Fibroblast of lung (primary cell): ENCODE measurements around the gene PLA2G3. TPM values are rescaled to one million over a fixed set of nuclear protein-coding genes. Genes with fewer than 3 reads are reported as not detected.

ENCODE experiments used
- DNase-seq, 2 donors: peaks; one replicate each; pipeline versions ENCODE4 v3.0.0 to v3.0.0-alpha.2; 2010; ENCODE audit warnings: low read depth in 2 of 2
- H2AFZ ChIP-seq: 2 replicates; pipeline ENCODE4 v1.5.1; 2012; ENCODE audit warnings: low read length, control low read depth, inconsistent platforms
- H3K27ac ChIP-seq: 2 replicates; pipeline ENCODE4 v1.5.1; 2011; ENCODE audit warnings: low read length, control low read depth; ENCODE audit not compliant: insufficient read depth
- H3K27me3 ChIP-seq: 2 replicates; pipeline ENCODE4 v1.5.1; 2011; ENCODE audit warnings: mild to moderate bottlenecking, low read length; ENCODE audit not compliant: control insufficient read depth, insufficient read depth
- H3K36me3 ChIP-seq: 2 replicates; pipeline ENCODE4 v1.5.1; 2011; ENCODE audit warnings: low read length; ENCODE audit not compliant: control insufficient read depth, insufficient read depth
- H3K4me1 ChIP-seq: 2 replicates; pipeline ENCODE4 v1.5.1; 2011; ENCODE audit warnings: low read length; ENCODE audit not compliant: control insufficient read depth, insufficient read depth; ENCODE audit errors: extremely low read depth
- H3K4me2 ChIP-seq: 2 replicates; pipeline ENCODE4 v1.5.1; 2011; ENCODE audit warnings: low read length, control low read depth; ENCODE audit not compliant: insufficient read depth; ENCODE audit errors: extremely low read depth
- H3K4me3 ChIP-seq, 4 experiments: fragments of 200-600 bp in 1 of 4; sonication (generic) in 1 of 4; replicated peaks in 1 of 4; 2 replicates each; pipeline ENCODE4 v1.5.1; 2011 to 2016; ENCODE audit warnings: low read length in 4 of 4, low read depth in 3 of 4, mild to moderate bottlenecking in 3 of 4, control low read depth in 2 of 4, inconsistent platforms in 1 of 4, mixed read lengths in 1 of 4; ENCODE audit not compliant: insufficient read depth in 1 of 4; ENCODE audit errors: control extremely low read depth in 1 of 4
- H3K79me2 ChIP-seq: 2 replicates; pipeline ENCODE4 v1.5.1; 2012; ENCODE audit warnings: mild to moderate bottlenecking, low read length, inconsistent platforms; ENCODE audit not compliant: control insufficient read depth, insufficient read depth
- H3K9ac ChIP-seq: 2 replicates; pipeline ENCODE4 v1.5.1; 2011; ENCODE audit warnings: mild to moderate bottlenecking, low read length, control low read depth; ENCODE audit not compliant: insufficient read depth
- H3K9me3 ChIP-seq: 2 replicates; pipeline ENCODE4 v1.5.1; 2012; ENCODE audit warnings: low read depth, low read length; ENCODE audit not compliant: control insufficient read depth, insufficient read depth
- H4K20me1 ChIP-seq: 2 replicates; pipeline ENCODE4 v1.5.1; 2011; ENCODE audit warnings: low read length; ENCODE audit not compliant: control insufficient read depth, insufficient read depth; ENCODE audit errors: extremely low read depth
- CTCF ChIP-seq, 2 donors: IDR thresholded peaks in 1 of 2; conservative IDR thresholded peaks in 1 of 2; 1 replicate in 1 of 2; 2 replicates in 1 of 2; pipeline ENCODE4 v1.5.1; 2011 to 2012; ENCODE audit warnings: low read length in 2 of 2, control low read depth in 1 of 2, inconsistent platforms in 1 of 2, low read depth in 1 of 2, mild to moderate bottlenecking in 1 of 2
- EZH2 ChIP-seq: IDR thresholded peaks from 2 replicates; pipeline ENCODE4 v1.5.1; 2012; ENCODE audit warnings: low read length, control low read depth, mild to moderate bottlenecking; ENCODE audit errors: missing control alignments
- polyA plus RNA-seq, 2 donors: library from polyadenylated mRNA; depleted of rRNA in 1 of 2; stranded (reverse) in 1 of 2; unstranded in 1 of 2; fragments of >200 nt; gene quantifications; 2 replicates each; pipeline ENCODE4 v1.2.1, GENCODE V29; 2011 to 2012; ENCODE audit warnings: missing spikeins in 1 of 2
- total RNA-seq: library from RNA; depleted of rRNA; stranded (reverse); fragments of >200 nt; gene quantifications from 2 replicates; pipeline ENCODE4 v1.2.1, GENCODE V29; 2014

PLA2G3 gene
- total and polyA plus RNA-seq, 2 donors (not counting 1 experiment from before 2014, with no cell fraction given): 0.18 to 0.33 TPM

GRCh38 chr22:31133911-31134310 is 6.4 kb downstream of the PLA2G3 start:
- H3K27ac ChIP-seq: no peak overlapping the region
- H2AFZ ChIP-seq: no peak overlapping the region
- no peak for DNase-seq
- H3K4me1 ChIP-seq: no peaks in the 10 kb centered on the region
- no peaks in the 10 kb centered on the region for H3K27me3 ChIP-seq
- no peak overlapping the region for H3K9ac ChIP-seq
- H4K20me1 ChIP-seq: no peaks in the 10 kb centered on the region
- TF ChIP-seq EZH2 (no peak), CTCF (conservative IDR thresholded peaks at IDR 0.05 in 1 of 2, IDR thresholded peaks at IDR 0.05 in 1 of 2; ENCODE audit: low read depth in 1 of 2, low read length in 2 of 2) (no peak)
- H3K36me3 ChIP-seq: no peaks in the 10 kb centered on the region
- no peaks in the 10 kb centered on the region for H3K9me3 ChIP-seq
- no peak overlapping the region for H3K4me2 ChIP-seq
- no peak overlapping the region for H3K4me3 ChIP-seq
- H3K79me2 ChIP-seq: no peaks in the 10 kb centered on the region

- Histone ChIP-seq H3K9ac (no peak overlapping the region), H2AFZ (no peak overlapping the region), H3K9me3 (no peaks in the 10 kb centered on the region), H3K79me2 (no peaks in the 10 kb centered on the region), H4K20me1 (no peaks in the 10 kb centered on the region), H3K4me2 (no peak overlapping the region), H3K27ac (no peak overlapping the region), H3K4me3 (no peak overlapping the region), H3K4me1 (no peaks in the 10 kb centered on the region), H3K27me3 (no peaks in the 10 kb centered on the region), H3K36me3 (no peaks in the 10 kb centered on the region)
- DNase-seq: no peak
- TF ChIP-seq EZH2 (no peak), CTCF (conservative IDR thresholded peaks at IDR 0.05 in 1 of 2, IDR thresholded peaks at IDR 0.05 in 1 of 2; ENCODE audit: low read depth in 1 of 2, low read length in 2 of 2) (no peak)
Observed at GRCh38 chr22:31130873-31131272, 9.4 kb downstream of the PLA2G3 start.

GRCh38 chr22:31128156-31128555 is 12.2 kb downstream of the PLA2G3 start:
- Histone ChIP-seq H2AFZ (no peak overlapping the region), H3K9ac (no peak overlapping the region), H3K27ac (no peak overlapping the region), H3K4me1 (no peaks in the 10 kb centered on the region), H3K36me3 (no peaks in the 10 kb centered on the region), H3K27me3 (no peaks in the 10 kb centered on the region), H4K20me1 (no peaks in the 10 kb centered on the region), H3K4me2 (no peak overlapping the region), H3K79me2 (no peaks in the 10 kb centered on the region), H3K9me3 (no peaks in the 10 kb centered on the region), H3K4me3 (no peak overlapping the region)
- TF ChIP-seq EZH2: no peak
- TF ChIP-seq CTCF (conservative IDR thresholded peaks at IDR 0.05 in 1 of 2, IDR thresholded peaks at IDR 0.05 in 1 of 2; ENCODE audit: low read depth in 1 of 2, low read length in 2 of 2): no peak
- no peak for DNase-seq
